NAMALWA (cell line): Measurements from ENCODE around the gene ARMH1.
"Not testable (repeated sequence)": the region's sequence is repeated elsewhere in the genome, so short reads cannot be mapped to it uniquely, and the experiment has no call there.

Experiments used
- DNase-seq: peaks from one replicate; pipeline ENCODE4 v3.0.0-alpha.2; 2015; ENCODE audit warnings: low spot score

The ARMH1 gene

DNA sequence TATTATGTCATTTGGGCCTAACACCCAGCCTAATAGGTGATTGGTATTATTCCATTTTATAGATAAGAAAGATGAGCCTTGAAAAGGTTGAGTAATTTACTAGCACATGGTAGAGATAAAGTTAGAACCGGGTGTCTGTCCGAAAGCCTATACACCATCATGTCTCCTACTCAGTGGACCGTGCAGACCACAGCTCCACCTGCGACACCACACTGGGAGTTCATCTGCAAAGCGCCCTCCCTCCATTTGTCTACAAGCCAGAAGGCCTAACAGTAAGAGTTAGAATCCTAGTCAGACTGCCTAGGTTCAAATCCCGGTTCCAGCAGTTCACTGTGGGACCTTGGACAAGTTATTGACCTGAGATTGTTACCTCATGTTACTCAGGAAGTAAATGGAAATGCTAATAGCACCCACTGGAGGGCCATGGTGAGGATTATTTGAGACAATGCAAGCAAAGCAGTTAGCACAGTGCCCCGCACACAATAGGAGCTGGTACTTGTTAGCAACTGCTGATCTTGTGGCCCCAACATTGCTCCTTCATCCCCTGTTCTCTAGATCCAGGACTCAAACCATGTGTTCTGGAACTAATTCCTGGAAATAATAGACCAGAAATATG lies 20.5 kb downstream of the ARMH1 start:
- DNase-seq: peak; percentile 79

DNA sequence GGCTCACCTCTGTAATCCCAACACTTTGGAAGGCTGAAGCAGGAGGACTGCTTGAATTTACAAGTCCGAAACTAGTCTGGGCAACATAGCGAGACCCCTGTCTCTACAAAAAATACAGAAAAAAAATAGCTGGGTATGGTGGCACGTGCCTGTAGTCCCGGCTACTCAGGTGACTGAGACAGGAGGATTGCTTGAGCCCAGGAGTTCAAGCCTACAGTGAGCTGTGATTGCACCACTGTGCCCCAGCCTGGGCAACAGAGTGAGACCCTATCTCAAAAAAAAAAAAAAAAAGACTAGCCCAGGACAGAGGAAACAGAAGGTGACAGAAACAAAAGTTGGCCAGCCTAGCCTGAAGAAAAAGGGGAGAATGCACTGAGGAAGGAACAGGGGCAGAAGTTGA lies 21.2 kb downstream of the ARMH1 start:
- no peak for DNase-seq

DNA sequence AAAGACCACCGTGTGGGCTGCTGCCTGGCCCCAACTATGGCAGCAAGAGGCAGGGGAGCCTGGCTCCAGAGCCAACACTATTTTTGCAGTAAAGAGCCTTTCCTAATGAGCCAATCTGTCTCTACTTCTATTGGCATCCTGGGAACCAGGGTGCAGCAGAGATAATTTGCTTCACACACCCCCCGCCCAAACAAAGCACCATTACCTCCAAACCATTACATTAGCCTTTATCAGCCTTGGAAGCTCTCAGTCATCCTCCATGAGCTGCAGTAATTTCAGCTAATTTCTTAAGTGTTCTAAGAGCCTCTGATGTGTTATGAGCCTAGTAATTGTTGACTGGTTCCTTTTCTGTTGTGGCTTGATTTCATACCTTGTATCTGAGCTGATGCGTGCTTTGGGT lies 21.6 kb downstream of the ARMH1 start:
- DNase-seq: no peak

DNA sequence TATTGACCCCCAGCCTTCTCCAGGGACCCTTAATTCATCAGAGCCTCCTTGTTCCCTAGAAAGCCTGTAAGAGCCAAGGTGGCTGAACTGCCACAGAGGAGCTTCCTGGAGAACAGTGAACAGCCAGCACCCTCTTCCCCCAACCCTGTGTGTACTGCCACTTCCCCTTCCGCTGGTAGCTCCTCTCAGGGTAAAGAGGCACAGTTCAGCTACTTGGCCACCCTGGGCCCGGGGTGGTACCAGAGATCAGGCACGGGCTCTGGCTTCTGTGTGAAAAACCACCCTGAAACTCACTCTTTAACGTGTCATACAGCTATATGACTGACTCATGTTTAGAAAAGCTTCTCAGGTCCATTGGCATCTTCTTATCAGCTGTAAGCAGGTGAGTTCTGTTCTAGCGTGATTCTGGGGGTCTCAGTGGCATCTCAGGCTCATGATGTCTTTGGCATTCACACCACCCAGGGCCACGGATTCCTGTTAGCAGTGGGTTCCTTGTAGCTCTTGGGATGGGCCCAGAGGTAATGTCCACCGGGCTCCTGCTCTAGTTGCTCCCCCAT lies 22.4 kb downstream of the ARMH1 start:
- DNase-seq: no peak

DNA sequence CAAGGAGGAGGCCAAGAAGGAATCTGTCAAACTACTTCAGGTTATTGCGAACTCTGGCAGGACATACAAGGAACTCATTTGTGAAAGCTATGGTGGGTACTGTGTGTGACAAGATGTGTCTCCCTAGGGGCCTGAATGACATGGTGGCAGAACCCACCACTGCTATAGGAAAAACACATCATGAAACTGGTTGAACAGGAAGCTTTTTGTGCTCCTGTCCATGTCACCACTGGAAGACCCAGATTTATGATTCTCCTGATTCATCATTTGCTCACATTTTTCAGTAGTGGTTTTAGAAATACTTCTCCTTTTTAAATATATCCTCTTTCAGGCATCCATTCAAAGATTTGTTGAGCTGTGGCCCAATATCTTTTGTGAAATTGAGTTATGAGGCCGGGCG lies 23.6 kb downstream of the ARMH1 start:
- DNase-seq: no peak

DNA sequence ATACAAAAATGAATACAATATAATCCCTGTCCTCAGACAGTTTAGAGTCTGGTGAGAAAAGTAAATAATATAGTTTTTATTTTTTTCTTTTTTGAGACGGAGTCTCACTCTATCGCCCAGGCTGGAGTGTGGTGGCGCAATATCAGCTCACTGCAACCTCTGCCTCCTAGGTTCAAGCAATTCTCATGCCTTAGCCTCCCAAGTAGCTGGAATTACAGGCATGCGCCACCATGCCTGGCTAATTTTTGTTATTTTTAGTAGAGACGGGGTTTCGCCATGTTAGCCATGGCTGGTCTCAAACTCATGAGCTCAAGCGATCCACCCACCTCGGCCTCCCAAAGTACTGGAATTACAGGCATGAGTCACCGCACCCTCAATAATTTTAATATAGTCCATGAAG lies 24.9 kb downstream of the ARMH1 start:
- DNase-seq: not testable (repeated sequence)

DNA sequence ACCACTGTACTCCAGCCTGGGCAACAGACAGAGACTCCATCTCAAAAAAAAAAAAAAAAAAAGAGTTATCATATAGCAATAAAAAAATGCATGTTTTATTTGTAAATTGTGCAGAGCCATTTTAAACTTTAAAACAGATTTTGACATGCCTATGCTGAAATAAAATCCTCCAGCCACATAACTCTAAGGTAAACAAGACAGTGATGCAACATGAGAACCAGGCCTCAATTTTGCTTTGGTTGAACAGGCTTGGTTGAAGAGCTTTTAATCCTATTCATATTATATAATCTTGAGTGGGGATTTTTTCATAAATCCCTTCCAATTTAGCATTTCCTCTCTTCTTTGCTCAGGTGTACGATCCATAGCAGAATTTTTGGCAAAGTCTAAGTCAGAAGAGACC lies 26.1 kb downstream of the ARMH1 start:
- no peak for DNase-seq

DNA sequence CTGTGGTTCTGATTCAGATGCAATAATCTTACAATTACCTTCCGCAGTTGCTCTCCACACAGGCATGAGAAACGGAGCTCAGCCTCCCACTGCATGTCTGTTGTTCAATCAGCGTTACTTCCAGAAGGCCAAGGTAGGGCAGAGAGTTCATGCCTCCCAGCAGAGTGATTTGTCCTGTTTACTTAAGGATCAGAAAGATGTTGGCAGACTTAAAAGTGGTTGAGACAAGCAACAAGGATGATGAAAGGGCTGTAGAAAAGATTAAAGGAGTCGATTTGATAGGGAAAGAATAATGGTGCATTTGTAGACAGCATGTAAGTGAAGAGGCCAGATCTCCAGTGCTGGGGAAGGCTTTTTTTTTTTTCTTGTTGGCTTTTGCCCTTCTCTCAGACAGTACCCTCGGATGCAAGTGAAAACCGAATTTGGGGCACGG lies 26.6 kb downstream of the ARMH1 start:
- DNase-seq: no peak

DNA sequence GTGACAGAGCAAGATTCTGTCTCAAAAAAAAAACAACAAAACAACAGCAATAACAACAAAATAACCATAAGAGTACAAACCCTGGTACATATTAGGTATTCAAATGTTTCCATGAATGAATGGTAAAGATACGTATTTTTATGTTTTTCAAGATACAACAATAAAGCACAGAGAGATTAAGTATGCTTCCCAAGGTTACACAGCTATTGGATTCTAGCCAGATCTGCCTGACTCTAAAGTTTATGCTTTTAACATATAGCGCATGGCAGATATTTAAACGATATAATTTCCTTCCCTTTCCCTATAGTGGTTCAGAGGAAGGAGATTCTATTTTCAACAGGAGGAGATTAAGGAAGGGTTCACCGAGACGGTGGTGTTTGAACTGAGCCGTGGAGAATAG lies 31.0 kb downstream of the ARMH1 start:
- DNase-seq: no peak

DNA sequence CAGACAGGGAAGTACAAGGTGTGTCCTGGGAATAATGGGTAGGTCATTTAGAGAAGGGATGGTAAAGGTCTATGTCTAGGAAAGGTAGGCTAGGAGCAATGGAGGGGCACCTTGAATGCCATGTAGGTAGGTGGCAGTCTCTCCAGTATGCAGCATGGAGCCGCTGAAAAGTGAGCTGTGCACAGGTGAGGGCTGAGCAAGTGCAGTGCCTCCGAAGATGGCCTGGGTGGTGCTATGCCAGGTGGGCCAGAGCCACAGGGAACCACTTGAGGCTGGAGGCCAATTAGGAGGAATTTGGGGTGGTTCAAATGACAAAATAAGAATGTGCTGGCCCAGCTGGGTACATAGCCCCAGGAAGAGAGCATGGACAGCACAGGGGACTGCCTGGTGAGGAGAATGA lies 31.4 kb downstream of the ARMH1 start:
- no peak for DNase-seq

DNA sequence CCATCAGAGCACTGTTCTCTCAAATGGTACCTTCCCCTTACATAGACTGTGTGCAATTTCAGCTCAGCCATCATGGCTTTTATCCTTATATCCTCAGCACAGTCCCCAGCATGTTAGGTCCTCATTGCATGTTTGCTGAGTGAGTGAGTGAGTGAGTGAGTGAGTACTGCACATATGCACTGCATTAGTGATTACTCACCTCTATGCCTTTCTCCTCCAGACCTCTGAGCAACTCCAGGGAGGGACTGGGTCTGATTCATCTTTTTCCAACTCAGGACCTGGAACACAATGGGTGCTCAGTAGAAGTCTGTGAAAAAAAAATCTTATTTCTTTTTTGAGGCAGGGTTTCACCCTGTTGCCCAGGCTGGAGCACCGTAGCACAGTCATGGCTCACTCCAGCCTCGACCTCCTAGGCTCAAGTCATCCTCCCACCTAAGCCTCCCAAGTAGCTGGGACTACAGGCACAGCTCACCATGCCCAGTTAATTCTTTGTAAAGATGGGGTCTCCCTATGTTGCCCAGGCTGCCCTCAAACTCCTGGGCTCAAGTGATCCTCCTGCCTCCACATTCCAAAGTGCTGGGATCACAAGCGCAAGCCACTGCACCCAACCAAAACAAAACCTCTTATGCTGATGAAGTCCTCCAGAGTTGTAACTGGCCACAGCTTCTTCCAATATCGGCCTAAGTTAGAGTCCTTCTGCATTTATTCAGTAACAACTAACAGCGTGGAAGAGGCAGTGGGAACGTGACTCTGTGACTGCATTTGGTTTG lies 32.8 kb downstream of the ARMH1 start:
- no peak for DNase-seq

DNA sequence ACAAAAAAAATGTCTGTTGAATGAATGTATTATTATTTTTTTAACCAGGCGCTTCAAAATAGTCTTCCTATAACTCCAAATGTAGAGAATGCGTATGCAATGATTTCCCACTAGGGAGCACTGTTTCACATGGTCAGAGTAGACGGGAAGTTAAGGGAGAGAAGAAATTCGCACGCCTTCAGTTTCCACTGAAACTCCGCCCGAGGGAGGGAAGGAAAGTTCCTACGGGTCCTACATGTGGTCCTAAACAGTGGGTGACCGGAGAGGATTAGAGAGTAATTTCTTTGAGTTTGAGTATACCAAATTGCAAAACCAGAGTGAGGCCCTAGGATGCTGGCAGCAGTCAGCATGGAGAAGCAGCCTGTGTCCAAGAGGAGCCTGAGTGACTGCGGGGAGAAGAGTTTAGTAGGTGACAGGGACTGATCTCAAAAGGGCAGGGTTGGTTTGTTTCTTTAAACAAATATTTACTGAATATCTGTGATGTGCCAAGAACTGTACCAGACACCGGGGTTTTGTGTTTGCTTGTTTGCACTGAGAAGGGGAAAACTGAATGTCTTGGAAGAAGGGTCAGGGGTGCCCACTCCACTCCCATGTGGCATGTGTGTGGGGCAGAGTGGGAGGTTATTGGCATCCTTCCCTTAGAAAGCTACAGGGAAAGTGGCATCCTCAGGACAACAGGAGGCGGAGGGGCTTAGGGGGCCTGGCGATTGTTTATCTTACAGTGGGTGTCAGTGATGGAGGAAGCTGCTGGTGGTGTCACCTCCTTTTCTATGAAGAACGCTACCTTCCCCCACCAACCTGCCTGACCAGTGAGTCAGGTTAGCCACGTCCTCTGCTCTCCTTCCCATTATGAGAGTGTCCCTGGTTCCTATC lies 33.7 kb downstream of the ARMH1 start:
- DNase-seq: peak; percentile 76

DNA sequence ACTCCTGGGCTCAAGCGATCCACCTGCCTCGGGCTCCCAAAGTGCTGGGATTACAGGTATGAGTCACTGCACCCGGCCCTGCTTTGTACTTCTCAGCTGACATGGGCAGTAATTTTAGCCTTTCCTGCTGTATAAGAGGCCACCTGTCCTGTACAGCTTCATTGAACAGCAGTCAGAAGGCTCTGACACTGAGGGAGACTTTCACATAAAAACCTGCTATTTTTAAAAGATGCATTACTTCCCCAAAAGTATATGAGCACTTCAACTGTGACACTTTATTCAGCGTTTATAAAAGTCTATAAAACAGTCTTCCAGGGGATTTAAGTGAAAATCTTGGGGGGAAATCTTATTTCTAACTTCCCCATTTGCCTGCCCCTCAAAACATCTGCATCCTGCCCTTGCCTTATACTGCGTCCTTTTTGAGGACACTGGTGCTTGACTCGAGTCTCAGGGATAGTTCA lies 38.8 kb downstream of the ARMH1 start:
- peak; percentile 81 for DNase-seq

DNA sequence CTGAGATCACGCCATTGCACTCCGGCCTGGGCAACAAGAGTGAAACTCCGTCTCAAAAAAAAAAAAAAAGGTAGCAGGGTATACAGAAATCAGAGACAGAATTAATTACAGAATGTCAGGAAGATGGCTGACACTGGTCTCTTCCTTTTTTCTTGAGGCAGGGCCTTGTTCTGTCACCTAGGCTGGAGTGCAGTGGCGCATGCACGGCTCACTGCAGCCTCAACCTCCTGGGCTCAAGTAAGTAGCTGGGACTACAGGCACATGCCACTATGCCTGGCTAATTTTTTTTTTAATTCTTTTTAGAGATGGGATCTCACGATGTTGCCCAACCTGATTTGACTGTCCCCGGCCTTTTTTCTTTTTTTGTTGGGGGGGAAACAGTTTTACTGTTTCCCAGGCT lies 40.0 kb downstream of the ARMH1 start:
- DNase-seq: no peak

DNA sequence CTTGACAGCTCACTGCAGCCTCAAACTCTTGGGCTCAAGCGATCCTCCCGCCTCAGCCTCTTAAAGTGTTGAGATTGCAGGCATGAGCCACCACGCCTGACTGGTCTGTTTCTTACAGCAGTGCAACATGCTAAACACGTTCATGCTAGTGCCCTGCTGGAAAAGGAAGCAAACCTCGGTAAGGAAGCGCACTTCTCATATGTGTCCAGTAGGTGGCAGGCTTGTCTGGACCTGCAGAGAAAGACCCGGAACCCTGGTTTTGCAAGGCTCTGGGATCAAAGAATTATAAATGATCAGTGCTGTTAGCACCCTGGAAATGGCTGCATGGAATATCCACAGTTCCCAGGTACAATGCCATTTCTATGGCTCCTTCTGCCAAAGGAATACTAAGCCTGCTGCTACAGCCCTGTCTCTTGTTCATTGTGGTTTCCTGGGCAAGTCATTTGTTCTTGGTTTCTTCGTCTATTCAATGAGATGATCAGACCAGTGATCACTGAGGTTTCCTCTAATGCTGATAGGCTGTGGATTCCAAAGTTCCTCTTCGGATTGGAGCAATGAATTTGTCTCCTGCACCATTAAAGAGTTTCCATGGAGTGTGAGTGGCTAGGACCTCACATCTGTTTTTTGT lies 40.5 kb downstream of the ARMH1 start:
- peak; percentile 94 for DNase-seq

DNA sequence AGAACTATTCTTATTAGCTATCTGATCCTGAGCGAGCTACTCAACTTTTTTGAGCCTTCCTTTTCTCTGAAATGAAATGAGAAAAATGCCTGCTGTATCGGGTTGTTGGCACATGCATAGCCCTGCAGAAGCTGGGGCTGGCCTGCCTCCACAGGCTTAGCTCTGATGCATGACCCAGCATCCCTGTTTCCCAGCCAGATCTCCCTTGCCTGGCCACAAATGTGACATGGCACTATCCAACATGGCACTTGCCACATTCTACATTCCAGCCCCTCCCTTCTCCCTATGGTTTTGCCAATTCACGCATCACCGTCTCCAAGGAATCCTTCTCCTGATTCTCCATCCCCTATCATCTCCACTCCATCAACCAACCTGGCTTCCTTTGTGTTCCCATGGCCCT lies 42.6 kb downstream of the ARMH1 start:
- DNase-seq: no peak

DNA sequence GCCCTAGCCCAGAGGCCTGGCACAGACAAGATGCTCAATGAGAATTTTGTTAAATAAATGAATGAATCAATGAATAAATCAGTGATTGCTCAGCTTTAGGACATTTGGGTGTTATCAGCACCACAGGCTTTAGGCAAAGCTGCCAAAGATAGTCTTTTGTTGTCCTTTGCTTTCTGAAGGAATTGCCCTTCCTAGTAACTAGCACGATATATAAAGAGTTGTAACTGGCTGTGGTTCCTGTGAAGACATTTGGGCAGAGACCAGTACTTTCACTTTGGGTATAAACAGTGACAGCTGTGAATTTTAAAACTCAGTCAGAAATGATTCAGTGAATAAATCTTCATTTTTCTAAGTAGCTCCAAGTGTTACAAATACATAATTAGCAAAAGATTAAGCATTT lies 43.1 kb downstream of the ARMH1 start:
- DNase-seq: no peak

DNA sequence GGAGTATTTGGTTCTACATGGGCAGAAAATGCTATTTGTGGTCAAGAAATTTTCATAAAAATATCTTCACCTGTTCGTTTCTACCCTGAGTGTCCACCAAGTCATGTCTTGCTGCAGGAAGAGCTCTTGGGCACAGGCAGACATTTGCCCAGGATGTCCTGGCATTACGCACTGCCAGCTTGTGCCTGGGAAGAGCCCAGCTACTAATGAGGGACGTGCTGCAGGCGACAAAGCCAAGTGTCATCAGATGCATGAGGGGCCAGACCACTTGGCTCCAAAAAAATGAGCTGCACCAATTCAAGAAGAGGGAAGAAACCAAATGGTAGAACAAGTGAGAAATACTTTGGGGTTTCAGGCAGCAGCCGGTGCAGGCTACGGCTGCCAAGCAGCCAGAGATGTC lies 43.6 kb downstream of the ARMH1 start:
- DNase-seq: no peak

DNA sequence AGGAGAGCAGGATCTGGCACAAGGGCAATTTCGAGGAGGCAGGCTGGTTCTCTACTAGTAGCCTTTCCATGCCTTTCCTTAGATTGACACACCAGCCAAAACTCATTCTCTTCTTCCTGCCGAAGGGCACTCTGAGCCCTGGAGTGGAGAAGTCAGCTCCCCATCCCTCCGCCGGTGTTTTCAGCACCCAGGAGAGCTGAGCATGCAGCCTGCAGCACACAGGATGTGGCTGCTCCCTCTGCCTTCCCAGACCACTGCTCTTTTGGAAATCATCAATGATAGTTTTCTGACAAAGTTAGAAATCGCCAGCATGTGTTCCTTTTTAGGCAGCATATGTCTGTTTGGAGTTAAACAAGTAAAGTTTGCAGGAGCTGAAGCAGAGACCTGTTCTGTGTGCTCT lies 44.8 kb downstream of the ARMH1 start:
- peak; percentile 49 for DNase-seq

DNA sequence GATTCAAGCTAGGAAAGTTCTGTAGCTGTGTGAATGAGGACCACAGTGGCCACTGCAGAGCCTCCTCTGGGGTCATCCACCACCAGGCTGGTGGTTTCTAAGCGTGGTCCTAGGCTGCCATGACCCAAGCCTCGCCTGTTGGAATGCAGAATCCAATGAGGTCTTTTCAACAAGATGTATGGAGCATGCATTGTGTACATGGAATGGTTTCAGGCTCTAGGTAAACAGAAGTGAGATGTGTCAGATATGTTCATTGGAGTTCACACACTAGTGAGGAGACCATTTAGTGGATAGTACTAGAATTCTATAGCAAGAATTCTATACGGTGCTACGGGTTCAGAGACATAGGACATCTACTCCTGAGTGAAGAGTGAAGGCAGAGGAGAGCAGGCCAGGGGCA lies 45.8 kb downstream of the ARMH1 start:
- peak; percentile 92 for DNase-seq

DNA sequence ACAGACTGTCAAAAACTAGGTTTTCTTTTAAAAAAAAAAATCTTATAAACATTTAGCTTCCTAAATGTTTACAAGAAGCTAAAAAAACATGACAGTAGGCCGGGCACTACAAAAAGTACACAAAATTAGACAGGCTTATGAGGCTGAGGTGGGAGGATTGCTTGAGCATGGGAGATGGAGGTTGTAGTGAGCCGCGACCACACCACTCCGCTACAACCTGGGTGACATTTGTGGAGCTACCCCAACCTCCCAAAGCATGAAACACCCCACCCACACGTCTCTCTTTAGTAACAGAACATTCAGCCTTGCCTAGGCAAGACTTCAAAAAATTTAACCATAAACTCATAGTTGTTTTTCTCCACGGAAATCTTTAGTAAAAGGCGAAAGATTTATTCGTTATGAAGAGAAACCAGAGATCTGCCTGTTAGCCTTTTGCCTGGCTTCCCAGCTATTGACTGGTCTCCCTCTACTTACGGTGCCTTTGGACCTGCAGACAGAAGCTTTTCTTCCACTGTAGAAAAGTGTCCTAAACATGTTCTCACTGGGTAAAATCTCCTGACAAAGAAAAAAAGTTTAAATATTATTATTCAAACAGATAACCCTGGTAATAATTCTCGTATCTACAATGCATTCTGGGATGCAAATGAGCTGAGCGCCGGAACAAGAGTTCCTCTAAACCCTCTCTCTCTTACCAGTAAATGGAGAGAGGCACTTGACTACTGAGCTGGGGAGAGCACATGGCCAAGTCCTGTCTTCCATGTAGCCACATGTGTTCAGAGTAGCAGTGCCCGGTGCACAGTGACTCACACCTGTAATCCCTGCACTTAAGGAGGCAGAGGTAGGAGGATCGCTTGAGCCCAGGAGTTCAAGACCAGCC lies 47.2 kb downstream of the ARMH1 start:
- peak; percentile 99 for DNase-seq
